Astrocyte (in vitro differentiated cells and primary cell): ENCODE data around the gene TMEM191C.

Experiments
- CTCF ChIP-seq: IDR thresholded peaks from 2 replicates; pipeline ENCODE4 v1.5.1; 2011; ENCODE audit warnings: low read depth, mild to moderate bottlenecking, inconsistent platforms, low read length, moderate library complexity; ENCODE audit not compliant: insufficient read depth
- EZH2 ChIP-seq: IDR thresholded peaks from 2 replicates; pipeline ENCODE4 v1.6.1; 2012; ENCODE audit warnings: mild to moderate bottlenecking, low read length, inconsistent platforms; ENCODE audit not compliant: insufficient read depth

GRCh38 chr22:21447694-21448402 is 19.3 kb upstream of the TMEM191C start:
- TF ChIP-seq EZH2: no peak
- no peak for TF ChIP-seq CTCF
